ENCODE measurements around the gene SERINC1. TPM values are rescaled to one million over a fixed set of nuclear protein-coding genes. Genes with fewer than 3 reads are reported as not detected.

Gene SERINC1
- total RNA-seq, 1 experiment from 2014 or later, result 72.2 TPM

- Histone ChIP-seq H3K27me3 (replicated peaks; ENCODE audit: control insufficient read depth, insufficient read depth, low read length) (no peaks in the 10 kb centered on the region), H3K4me1 (0 out of 2 replicates have a peak, but pooled peaks cover 10% of the 10 kb centered on the region), H3K4me3 (ENCODE audit: low read depth, low read length) (no peak overlapping the region), H3K9me3 (no peaks in the 10 kb centered on the region), H3K36me3 (ENCODE audit: control insufficient read depth, insufficient read depth, low read length) (no peaks in the 10 kb centered on the region)
- H3K27ac Mint-ChIP-seq (ENCODE audit: unreplicated experiment), result no peak overlapping the region
- BruUV-seq (replicated peaks), result no TSS peak
- no peaks in the 10 kb centered on the region for H3K9me3 Mint-ChIP-seq (ENCODE audit: unreplicated experiment)
- no peak for DNase-seq
- H3K4me3 Mint-ChIP-seq (ENCODE audit: unreplicated experiment), result peak overlapping the region; percentile 94
- H3K4me1 Mint-ChIP-seq (ENCODE audit: low read depth, unreplicated experiment), result peaks cover 8% of the 10 kb centered on the region
- no peaks in the 10 kb centered on the region for H3K27me3 Mint-ChIP-seq (ENCODE audit: insufficient read depth, unreplicated experiment)
- intact Hi-C loops (cut with micrococcal nuclease; ENCODE audit: unreplicated experiment), result no loop called here
- no peaks in the 10 kb centered on the region for H3K36me3 Mint-ChIP-seq (ENCODE audit: insufficient read depth, unreplicated experiment)
- CTCF ChIA-PET, result no interaction called here
- no peak for TF ChIP-seq CTCF (IDR thresholded peaks at IDR 0.05; ENCODE audit: insufficient read depth in 1 of 2, low read depth in 1 of 2, low read length in 1 of 2, severe bottlenecking in 1 of 2, unreplicated experiment in 1 of 2)
- POLR2A ChIA-PET, result no interaction called here
These were observed 70.5 kb downstream of the SERINC1 start for GRCh38 chr6:122401104-122401503.

- BruUV-seq (replicated peaks), result TSS peak; percentile 31
These were observed 71.0 kb downstream of the SERINC1 start for GRCh38 chr6:122400462-122401089.

GRCh38 chr6:122400121-122400450 is 71.5 kb downstream of the SERINC1 start:
- ChIA-PET POLR2A (no interaction called here), CTCF (interaction anchor here (1.4 kb wide), 1 partner anchor 130 kb away, joined by 4 read pairs; no protein-coding TSS in a partner anchor)
- H3K27me3 Mint-ChIP-seq (ENCODE audit: insufficient read depth, unreplicated experiment), result peaks cover 4% of the 10 kb centered on the region
- Histone ChIP-seq H3K4me3 (ENCODE audit: low read depth, low read length) (peak overlapping the region; percentile 84), H3K36me3 (ENCODE audit: control insufficient read depth, insufficient read depth, low read length) (no peaks in the 10 kb centered on the region), H3K9me3 (no peaks in the 10 kb centered on the region), H3K27me3 (replicated peaks; ENCODE audit: control insufficient read depth, insufficient read depth, low read length) (no peaks in the 10 kb centered on the region), H3K4me1 (0 out of 2 replicates have a peak, but pooled peaks cover 10% of the 10 kb centered on the region)
- no peak for TF ChIP-seq CTCF (IDR thresholded peaks at IDR 0.05; ENCODE audit: insufficient read depth in 1 of 2, low read depth in 1 of 2, low read length in 1 of 2, severe bottlenecking in 1 of 2, unreplicated experiment in 1 of 2)
- peak overlapping the region; percentile 96 for H3K27ac Mint-ChIP-seq (ENCODE audit: unreplicated experiment)
- intact Hi-C loops (cut with micrococcal nuclease; ENCODE audit: unreplicated experiment), result no loop called here
- no peaks in the 10 kb centered on the region for H3K9me3 Mint-ChIP-seq (ENCODE audit: unreplicated experiment)
- BruUV-seq (replicated peaks), result no TSS peak
- peak overlapping the region; percentile 94 for H3K4me3 Mint-ChIP-seq (ENCODE audit: unreplicated experiment)
- H3K36me3 Mint-ChIP-seq (ENCODE audit: insufficient read depth, unreplicated experiment), result no peaks in the 10 kb centered on the region
- no peak for DNase-seq
- peaks cover 8% of the 10 kb centered on the region for H3K4me1 Mint-ChIP-seq (ENCODE audit: low read depth, unreplicated experiment)

More at GRCh38 chr6:122400462-122401089, 71.0 kb downstream of the SERINC1 start:
- H3K4me3 ChIP-seq (ENCODE audit: low read depth, low read length), result peak overlapping the region; percentile 84
- H3K9me3 Mint-ChIP-seq (ENCODE audit: unreplicated experiment), result no peaks in the 10 kb centered on the region
- DNase-seq, result no peak
- peak overlapping the region; percentile 94 for H3K4me3 Mint-ChIP-seq (ENCODE audit: unreplicated experiment)
- H3K27me3 ChIP-seq (replicated peaks; ENCODE audit: control insufficient read depth, insufficient read depth, low read length), result no peaks in the 10 kb centered on the region
- CTCF ChIA-PET, result no interaction called here
- H3K4me1 ChIP-seq, result 0 out of 2 replicates have a peak, but pooled peaks cover 10% of the 10 kb centered on the region
- peak overlapping the region; percentile 96 for H3K27ac Mint-ChIP-seq (ENCODE audit: unreplicated experiment)
- intact Hi-C loops (cut with micrococcal nuclease; ENCODE audit: unreplicated experiment), result no loop called here
- no peaks in the 10 kb centered on the region for H3K36me3 ChIP-seq (ENCODE audit: control insufficient read depth, insufficient read depth, low read length)
- TF ChIP-seq CTCF (IDR thresholded peaks at IDR 0.05; ENCODE audit: insufficient read depth in 1 of 2, low read depth in 1 of 2, low read length in 1 of 2, severe bottlenecking in 1 of 2, unreplicated experiment in 1 of 2), result no peak
- no peaks in the 10 kb centered on the region for H3K36me3 Mint-ChIP-seq (ENCODE audit: insufficient read depth, unreplicated experiment)
- H3K27me3 Mint-ChIP-seq (ENCODE audit: insufficient read depth, unreplicated experiment), result peaks cover under 1% of the 10 kb centered on the region
- no peaks in the 10 kb centered on the region for H3K9me3 ChIP-seq
- H3K4me1 Mint-ChIP-seq (ENCODE audit: low read depth, unreplicated experiment), result peaks cover 8% of the 10 kb centered on the region
- POLR2A ChIA-PET, result no interaction called here

Data from Caco-2 (cell line).